Measurements from ENCODE around the gene FOXN3.

DNA sequence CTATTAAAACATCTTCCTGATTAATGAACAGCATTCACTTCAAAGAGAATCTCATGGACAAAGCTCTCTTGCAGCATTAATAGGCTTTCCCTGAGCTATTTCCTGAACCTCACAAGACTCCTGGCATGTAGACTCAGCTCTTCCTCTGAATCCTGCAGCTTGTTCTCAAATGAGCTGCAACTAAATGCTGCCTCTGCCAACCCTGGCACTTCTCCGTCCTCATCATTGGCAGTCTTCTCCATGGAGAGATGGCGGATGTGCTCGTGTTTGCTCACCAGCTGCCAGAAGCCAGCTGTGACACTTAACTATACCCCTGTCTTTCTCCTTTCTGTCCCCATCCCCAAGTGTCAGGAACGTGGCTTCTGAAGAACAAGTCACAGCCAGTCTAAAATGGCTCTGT lies 232.1 kb downstream of the FOXN3 start:
- no peak for TF ChIP-seq POLR2AphosphoS5 (IDR thresholded peaks at IDR 0.05)
- TF ChIP-seq, protein P1, sequence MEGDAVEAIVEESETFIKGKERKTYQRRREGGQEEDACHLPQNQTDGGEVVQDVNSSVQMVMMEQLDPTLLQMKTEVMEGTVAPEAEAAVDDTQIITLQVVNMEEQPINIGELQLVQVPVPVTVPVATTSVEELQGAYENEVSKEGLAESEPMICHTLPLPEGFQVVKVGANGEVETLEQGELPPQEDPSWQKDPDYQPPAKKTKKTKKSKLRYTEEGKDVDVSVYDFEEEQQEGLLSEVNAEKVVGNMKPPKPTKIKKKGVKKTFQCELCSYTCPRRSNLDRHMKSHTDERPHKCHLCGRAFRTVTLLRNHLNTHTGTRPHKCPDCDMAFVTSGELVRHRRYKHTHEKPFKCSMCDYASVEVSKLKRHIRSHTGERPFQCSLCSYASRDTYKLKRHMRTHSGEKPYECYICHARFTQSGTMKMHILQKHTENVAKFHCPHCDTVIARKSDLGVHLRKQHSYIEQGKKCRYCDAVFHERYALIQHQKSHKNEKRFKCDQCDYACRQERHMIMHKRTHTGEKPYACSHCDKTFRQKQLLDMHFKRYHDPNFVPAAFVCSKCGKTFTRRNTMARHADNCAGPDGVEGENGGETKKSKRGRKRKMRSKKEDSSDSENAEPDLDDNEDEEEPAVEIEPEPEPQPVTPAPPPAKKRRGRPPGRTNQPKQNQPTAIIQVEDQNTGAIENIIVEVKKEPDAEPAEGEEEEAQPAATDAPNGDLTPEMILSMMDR (IDR thresholded peaks at IDR 0.05), result no peak
- TF ChIP-seq POLR2A (IDR thresholded peaks at IDR 0.05), result no peak
